Mesenchymal stem cell (in vitro differentiated cells and primary cell): ENCODE results near the gene HAT1.

Experiments used
- DNase-seq: peaks from one replicate; pipeline ENCODE4 v3.0.0-alpha.2; 2013
- H2AFZ ChIP-seq: one replicate; pipeline ENCODE4 v1.6.1; 2013; ENCODE audit warnings: low read depth, mild to moderate bottlenecking, control low read depth, inconsistent platforms, low read length, moderate library complexity
- H2AK5ac ChIP-seq: 2 replicates; pipeline ENCODE4 v1.6.1; 2013; ENCODE audit warnings: low read length, moderate library complexity, mild to moderate bottlenecking, inconsistent platforms; ENCODE audit not compliant: severe bottlenecking
- H2BK120ac ChIP-seq: one replicate; pipeline ENCODE4 v1.6.1; 2013; ENCODE audit warnings: low read depth, mild to moderate bottlenecking, inconsistent platforms, low read length, moderate library complexity
- H2BK12ac ChIP-seq, 2 experiments: one replicate each; pipeline ENCODE4 v1.6.1; 2013; ENCODE audit warnings: inconsistent platforms in 2 of 2, low read length in 2 of 2, mild to moderate bottlenecking in 2 of 2, moderate library complexity in 2 of 2, control low read depth in 1 of 2
- H2BK15ac ChIP-seq: one replicate; pipeline ENCODE4 v1.6.1; 2013; ENCODE audit warnings: mild to moderate bottlenecking, low read depth, inconsistent platforms; ENCODE audit not compliant: poor library complexity, severe bottlenecking
- H2BK5ac ChIP-seq: 2 replicates; pipeline ENCODE4 v1.6.1; 2013; ENCODE audit warnings: low read depth, mild to moderate bottlenecking, low read length, control low read depth, inconsistent platforms; ENCODE audit not compliant: poor library complexity, severe bottlenecking
- H3K14ac ChIP-seq, 2 experiments: one replicate each; pipeline ENCODE4 v1.6.1; 2013; ENCODE audit warnings: inconsistent platforms in 2 of 2, low read length in 2 of 2, control low read depth in 1 of 2, mild to moderate bottlenecking in 1 of 2, moderate library complexity in 1 of 2
- H3K18ac ChIP-seq, 2 experiments: one replicate each; pipeline ENCODE4 v1.6.1; 2013; ENCODE audit warnings: inconsistent platforms in 2 of 2, low read length in 2 of 2, control low read depth in 1 of 2, low read depth in 1 of 2, mild to moderate bottlenecking in 1 of 2
- H3K23ac ChIP-seq, 2 experiments: one replicate each; pipeline ENCODE4 v1.6.1; 2013; ENCODE audit warnings: inconsistent platforms in 2 of 2, low read length in 2 of 2, mild to moderate bottlenecking in 2 of 2, moderate library complexity in 2 of 2, control low read depth in 1 of 2
- H3K27ac ChIP-seq: 2 replicates; pipeline ENCODE4 v1.5.1; 2013; ENCODE audit warnings: mild to moderate bottlenecking, moderate library complexity, low read length, control low read depth, inconsistent platforms; ENCODE audit not compliant: poor library complexity, severe bottlenecking
- H3K27me3 ChIP-seq, 2 experiments: 2 replicates each; pipeline versions ENCODE4 v1.6.1 to v1.7.0; 2013; ENCODE audit warnings: low read length in 2 of 2, mild to moderate bottlenecking in 2 of 2, moderate library complexity in 2 of 2, control low read depth in 1 of 2, inconsistent platforms in 1 of 2; ENCODE audit not compliant: control insufficient read depth in 1 of 2, insufficient read depth in 1 of 2
- H3K36me3 ChIP-seq, 2 experiments: 2 replicates each; pipeline versions ENCODE4 v1.6.1 to v1.7.0; 2013; ENCODE audit warnings: low read length in 2 of 2, control low read depth in 1 of 2, inconsistent platforms in 1 of 2, low read depth in 1 of 2, mild to moderate bottlenecking in 1 of 2; ENCODE audit not compliant: insufficient read depth in 2 of 2, control insufficient read depth in 1 of 2
- H3K4ac ChIP-seq, 2 experiments: one replicate each; pipeline ENCODE4 v1.6.1; 2013; ENCODE audit warnings: inconsistent platforms in 2 of 2, low read length in 2 of 2, mild to moderate bottlenecking in 2 of 2, moderate library complexity in 2 of 2, control low read depth in 1 of 2, low read depth in 1 of 2
- H3K4me1 ChIP-seq: 2 replicates; pipeline ENCODE4 v1.6.1; 2013; ENCODE audit warnings: low read depth, low read length, control low read depth; ENCODE audit not compliant: control insufficient read depth, insufficient read depth
- H3K4me2 ChIP-seq: 2 replicates; pipeline ENCODE4 v1.6.1; 2013; ENCODE audit warnings: low read length, mild to moderate bottlenecking, inconsistent platforms; ENCODE audit not compliant: poor library complexity, severe bottlenecking
- H3K4me3 ChIP-seq, 2 experiments: 2 replicates each; pipeline versions ENCODE4 v1.5.1 to v1.7.0; 2013; ENCODE audit warnings: low read length in 2 of 2, mild to moderate bottlenecking in 2 of 2, control low read depth in 1 of 2, low read depth in 1 of 2; ENCODE audit not compliant: insufficient read depth in 1 of 2
- H3K79me1 ChIP-seq: replicated peaks from 2 replicates; pipeline ENCODE4 v1.6.1; 2013; ENCODE audit warnings: mild to moderate bottlenecking, control low read depth, low read length, inconsistent platforms; ENCODE audit not compliant: poor library complexity, severe bottlenecking
- H3K9ac ChIP-seq: 2 replicates; pipeline ENCODE4 v1.7.0; 2013; ENCODE audit warnings: mild to moderate bottlenecking, low read length, moderate library complexity
- H3K9me3 ChIP-seq: 2 replicates; pipeline ENCODE4 v1.7.0; 2013; ENCODE audit warnings: mild to moderate bottlenecking, low read length; ENCODE audit not compliant: control insufficient read depth
- H4K8ac ChIP-seq: one replicate; pipeline ENCODE4 v1.6.1; 2013; ENCODE audit warnings: inconsistent platforms, mild to moderate bottlenecking, low read length, moderate library complexity
- H4K91ac ChIP-seq: one replicate; pipeline ENCODE4 v1.6.1; 2013; ENCODE audit warnings: mild to moderate bottlenecking, low read length, inconsistent platforms
- WGBS: methylation state at CpG from one replicate; pipeline ENCODE4 v1.1.7; 2013; ENCODE audit warnings: mixed read lengths; 5-methylcytosine and 5-hydroxymethylcytosine counted together

Gene HAT1

GRCh38 chr2:171999161-171999560 is 76.9 kb downstream of the HAT1 start:
- H3K36me3 ChIP-seq, result no peaks in the 10 kb centered on the region
- H4K8ac ChIP-seq, result peak overlapping the region; percentile 66
- H2BK12ac ChIP-seq, result no peak overlapping the region
- H3K18ac ChIP-seq, result no peak overlapping the region
- H3K4me1 ChIP-seq, result no peaks in the 10 kb centered on the region
- no peak for DNase-seq
- H3K79me1 ChIP-seq, result no peaks in the 10 kb centered on the region
- no peaks in the 10 kb centered on the region for H3K9me3 ChIP-seq
- peak overlapping the region; percentile 87 for H3K4me2 ChIP-seq
- H3K14ac ChIP-seq, result no peak overlapping the region
- no peak overlapping the region for H4K91ac ChIP-seq
- peak overlapping the region; percentile 92 for H3K9ac ChIP-seq
- peaks cover 5 to 7% of the 10 kb centered on the region in 2 experiments for H3K27me3 ChIP-seq
- H2AFZ ChIP-seq, result peak overlapping the region; percentile 84
- H2BK120ac ChIP-seq, result no peak overlapping the region
- peak overlapping the region in 1 of 2 experiments; percentile 74 for H3K4ac ChIP-seq
- no peak overlapping the region for H2AK5ac ChIP-seq
- WGBS, result 76% methylated on average over 4 of the region's 4 CpGs
- no peak overlapping the region for H3K27ac ChIP-seq
- no peak overlapping the region for H2BK15ac ChIP-seq
- no peak overlapping the region for H2BK5ac ChIP-seq
- no peak overlapping the region for H3K23ac ChIP-seq
- peak overlapping the region in 1 of 2 experiments; percentile 96 for H3K4me3 ChIP-seq

- Histone ChIP-seq H3K4ac (peak within 1 kb of the TSS; percentile 24 to 89), H2BK5ac (no peak within 1 kb of the TSS), H3K4me3 (peak within 1 kb of the TSS; percentile 94 to 96), H2BK15ac (no peak within 1 kb of the TSS), H3K9ac (peak within 1 kb of the TSS; percentile 92), H3K4me2 (peak within 1 kb of the TSS; percentile 87), H3K79me1 (no peaks in the 10 kb centered on the region), H3K23ac (peak within 1 kb of the TSS in 1 of 2 experiments; percentile 79), H3K27ac (peak within 1 kb of the TSS; percentile 44), H3K36me3 (no peaks in the 10 kb centered on the region), H3K18ac (peak within 1 kb of the TSS in 1 of 2 experiments; percentile 86), H2AFZ (peak within 1 kb of the TSS; percentile 100), H4K8ac (peak within 1 kb of the TSS; percentile 97), H3K9me3 (no peaks in the 10 kb centered on the region), H3K14ac (peak within 1 kb of the TSS in 1 of 2 experiments; percentile 64), H4K91ac (peak within 1 kb of the TSS; percentile 77), H2BK12ac (peak within 1 kb of the TSS in 1 of 2 experiments; percentile 74), H3K4me1 (no peaks in the 10 kb centered on the region), H2BK120ac (peak within 1 kb of the TSS; percentile 57), H3K27me3 (peaks cover 5 to 7% of the 10 kb centered on the region in 2 experiments), H2AK5ac (no peak within 1 kb of the TSS)
- under 1% methylated on average over 71 of the region's 73 CpGs for WGBS
- DNase-seq, result peak; percentile 90
Observed at GRCh38 chr2:171999604-172000469, 77.6 kb downstream of the HAT1 start, which contains the start of gene METAP1D. Gene METAP1D, plus strand, starts transcription at chr2:171999953. Its CDS starts 17 bp downstream, at chr2:171999970.

GRCh38 chr2:172000696-172001361 is 78.6 kb downstream of the HAT1 start:
- Histone ChIP-seq H2AK5ac (no peak overlapping the region), H3K9me3 (no peaks in the 10 kb centered on the region), H3K9ac (peak overlapping the region; percentile 92), H2BK12ac (no peak overlapping the region), H3K14ac (no peak overlapping the region), H3K18ac (no peak overlapping the region), H4K8ac (no peak overlapping the region), H2BK15ac (no peak overlapping the region), H3K4me1 (no peaks in the 10 kb centered on the region), H4K91ac (no peak overlapping the region), H2BK5ac (no peak overlapping the region), H2AFZ (no peak overlapping the region), H3K4me2 (no peak overlapping the region), H2BK120ac (no peak overlapping the region), H3K4me3 (peak overlapping the region in 1 of 2 experiments; percentile 96), H3K36me3 (no peaks in the 10 kb centered on the region), H3K27me3 (peaks cover 5 to 7% of the 10 kb centered on the region in 2 experiments), H3K27ac (no peak overlapping the region), H3K23ac (no peak overlapping the region), H3K4ac (no peak overlapping the region), H3K79me1 (no peaks in the 10 kb centered on the region)
- no peak for DNase-seq
- 99% methylated on average over 10 of the region's 13 CpGs for WGBS

GRCh38 chr2:172007372-172007771 is 85.1 kb downstream of the HAT1 start:
- Histone ChIP-seq H3K23ac (no peak overlapping the region), H3K27me3 (no peaks in the 10 kb centered on the region), H3K9ac (no peak overlapping the region), H2BK5ac (no peak overlapping the region), H2BK15ac (no peak overlapping the region), H3K27ac (no peak overlapping the region), H3K36me3 (no peaks in the 10 kb centered on the region), H3K79me1 (peaks cover 5% of the 10 kb centered on the region), H3K4me1 (no peaks in the 10 kb centered on the region), H4K8ac (no peak overlapping the region), H3K4me3 (no peak overlapping the region), H2BK12ac (no peak overlapping the region), H4K91ac (no peak overlapping the region), H3K18ac (no peak overlapping the region), H3K4ac (no peak overlapping the region), H2AFZ (no peak overlapping the region), H2BK120ac (no peak overlapping the region), H3K14ac (no peak overlapping the region), H3K9me3 (no peaks in the 10 kb centered on the region), H2AK5ac (no peak overlapping the region), H3K4me2 (no peak overlapping the region)
- 100% methylated on average over 1 of the region's 1 CpG for WGBS
- no peak for DNase-seq
